Kidney (tissue), 14 donors: ENCODE measurements around the gene PALM3. TPM values are rescaled to one million over a fixed set of nuclear protein-coding genes. Genes with fewer than 3 reads are reported as not detected.

Source experiments
- DNase-seq, 5 donors: peaks; one replicate each; pipeline ENCODE4 v3.0.0-alpha.2; 2013 to 2020
- FAIRE-seq: peaks from 2 replicates; lab custom pipeline; 2012; peaks lifted over from hg19 to GRCh38; lab: Jason Lieb, UNC
- H3K27ac ChIP-seq, 2 donors: one replicate each; pipeline ENCODE4 v1.7.0; 2013; ENCODE audit warnings: low read depth in 2 of 2, low read length in 2 of 2, inconsistent platforms in 1 of 2
- H3K27me3 ChIP-seq: one replicate; pipeline ENCODE4 v1.7.1; 2013; ENCODE audit warnings: low read length, inconsistent platforms; ENCODE audit not compliant: control insufficient read depth, insufficient read depth
- H3K36me3 ChIP-seq, 3 donors: one replicate each; pipeline versions ENCODE4 v1.7.0 to v1.7.1; 2013; ENCODE audit warnings: low read length in 3 of 3, control low read depth in 1 of 3, inconsistent platforms in 1 of 3; ENCODE audit not compliant: insufficient read depth in 3 of 3, control insufficient read depth in 2 of 3
- H3K4me1 ChIP-seq, 3 donors: one replicate each; pipeline versions ENCODE4 v1.7.0 to v1.7.1; 2013; ENCODE audit warnings: low read length in 3 of 3, inconsistent platforms in 1 of 3, low read depth in 1 of 3; ENCODE audit not compliant: control insufficient read depth in 2 of 3, insufficient read depth in 2 of 3
- H3K4me3 ChIP-seq, 3 donors: one replicate each; pipeline versions ENCODE4 v1.7.0 to v1.8.1; 2013; ENCODE audit warnings: low read length in 3 of 3, control low read depth in 1 of 3, inconsistent platforms in 1 of 3
- H3K9ac ChIP-seq, 3 donors: one replicate each; pipeline versions ENCODE4 v1.7.0 to v1.7.1; 2013; ENCODE audit warnings: low read length in 3 of 3, control low read depth in 1 of 3, inconsistent platforms in 1 of 3
- H3K9me3 ChIP-seq, 3 donors: one replicate each; pipeline versions ENCODE4 v1.7.0 to v1.7.1; 2013; ENCODE audit warnings: low read length in 3 of 3, control low read depth in 1 of 3, inconsistent platforms in 1 of 3; ENCODE audit not compliant: control insufficient read depth in 2 of 3, insufficient read depth in 1 of 3
- CTCF ChIP-seq: IDR thresholded peaks from 3 replicates; pipeline ENCODE4 v1.5.1; 2012; ENCODE audit warnings: mild to moderate bottlenecking, moderate library complexity, borderline replicate concordance; ENCODE audit not compliant: insufficient read depth; ENCODE audit errors: extremely low read depth
- intact Hi-C: fragments of 100-400 bp; cut with DNase I; formaldehyde crosslinking; loops from one replicate; pipeline ENCODE4 v1.11.1; 2022
- polyA plus RNA-seq: library from polyadenylated mRNA; stranded (reverse); fragments of 350-450 nt; fragmentation: Illumina TruSeq; extraction: RNeasy Lipid Tissue Mini Kit (QIAGEN cat#74804); gene quantifications from one replicate; pipeline ENCODE4 v1.2.3, GENCODE V29; 2014; ENCODE audit warnings: low read depth, low replicate concordance; ENCODE audit not compliant: insufficient read depth
- total RNA-seq: library from RNA; stranded (reverse); fragmentation: NEBNext Ultra II Directional; extraction: Animal tissue kit (Norgen Biotek cat#: 25700); gene quantifications from one replicate; pipeline ENCODE4 v1.2.1, GENCODE V29; 2021
- donor health status: control.
- donor health status: control.
- donor health status: control.
- donor health status: control.
- donor health status: control.
- donor health status: DM: yes; HTN: yes; CAD: no.
- donor health status: Normal renal cell carcinoma (clear cell type).

Gene PALM3
- total and polyA plus RNA-seq, 2 donors from 2014 or later, result 19.4 to 45.8 TPM

GRCh38 chr19:14101003-14101545 lies 39.2 kb upstream of the PALM3 start:
- TF ChIP-seq CTCF, result no peak
- intact Hi-C loops, result no loop called here
- Histone ChIP-seq H3K4me1 (no peaks in the 10 kb centered on the region), H3K4me3 (no peak overlapping the region), H3K36me3 (peaks cover 0 to 45% (median 14%) of the 10 kb centered on the region in 3 donors), H3K9ac (no peak overlapping the region), H3K9me3 (no peaks in the 10 kb centered on the region), H3K27me3 (no peaks in the 10 kb centered on the region), H3K27ac (no peak overlapping the region)
- no peak for DNase-seq
- FAIRE-seq, result no peak

GRCh38 chr19:14097532-14098151 lies 35.8 kb upstream of the PALM3 start:
- no peak for TF ChIP-seq CTCF
- no peak overlapping the region for H3K9ac ChIP-seq
- no peak overlapping the region for H3K4me3 ChIP-seq
- no peaks in the 10 kb centered on the region for H3K4me1 ChIP-seq
- H3K27ac ChIP-seq, result no peak overlapping the region
- DNase-seq, result no peak
- peaks cover 0 to 8% (median 4%) of the 10 kb centered on the region in 3 donors for H3K9me3 ChIP-seq
- intact Hi-C loops, result no loop called here
- FAIRE-seq, result no peak
- no peaks in the 10 kb centered on the region for H3K27me3 ChIP-seq
- peaks cover 0 to 24% (median 7%) of the 10 kb centered on the region in 3 donors for H3K36me3 ChIP-seq

GRCh38 chr19:14096272-14096992 lies 34.6 kb upstream of the PALM3 start:
- intact Hi-C loops, result no loop called here
- Histone ChIP-seq H3K9me3 (peaks cover 0 to 8% (median 4%) of the 10 kb centered on the region in 3 donors), H3K4me3 (no peak overlapping the region), H3K27me3 (no peaks in the 10 kb centered on the region), H3K36me3 (peaks cover 0 to 22% (median 2%) of the 10 kb centered on the region in 3 donors), H3K4me1 (no peaks in the 10 kb centered on the region), H3K9ac (no peak overlapping the region), H3K27ac (no peak overlapping the region)
- DNase-seq, result no peak
- FAIRE-seq, result no peak
- TF ChIP-seq CTCF, result no peak
